Right forelimb (tissue), 1 donor: ENCODE measurements around the gene CDS2.

Source experiments
- DNase-seq: peaks from one replicate; pipeline ENCODE4 v3.0.0-alpha.2; 2018

Gene CDS2

GRCh38 chr20:5153612-5154542 is 27.1 kb downstream of the CDS2 start:
- DNase-seq: no peak

DNA sequence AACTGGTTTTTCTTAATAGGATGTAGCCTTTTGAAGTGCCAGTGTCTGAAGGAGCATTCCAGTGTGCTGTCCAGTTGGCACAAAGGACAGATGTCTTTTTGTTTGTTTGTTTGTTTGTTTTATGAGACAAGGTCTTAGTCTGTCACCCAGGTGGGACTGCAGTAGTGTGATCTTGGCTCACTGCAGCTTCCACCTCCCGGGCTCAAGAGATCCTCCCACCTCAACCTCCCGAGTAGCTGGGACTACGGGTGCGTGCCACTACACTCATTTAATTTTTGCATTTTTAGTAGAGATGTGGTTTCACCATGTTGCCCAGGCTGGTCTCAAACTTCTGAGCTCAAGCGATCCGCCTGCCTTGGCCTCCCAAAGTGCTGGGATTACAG is 27.7 kb downstream of the CDS2 start:
- no peak for DNase-seq

DNA sequence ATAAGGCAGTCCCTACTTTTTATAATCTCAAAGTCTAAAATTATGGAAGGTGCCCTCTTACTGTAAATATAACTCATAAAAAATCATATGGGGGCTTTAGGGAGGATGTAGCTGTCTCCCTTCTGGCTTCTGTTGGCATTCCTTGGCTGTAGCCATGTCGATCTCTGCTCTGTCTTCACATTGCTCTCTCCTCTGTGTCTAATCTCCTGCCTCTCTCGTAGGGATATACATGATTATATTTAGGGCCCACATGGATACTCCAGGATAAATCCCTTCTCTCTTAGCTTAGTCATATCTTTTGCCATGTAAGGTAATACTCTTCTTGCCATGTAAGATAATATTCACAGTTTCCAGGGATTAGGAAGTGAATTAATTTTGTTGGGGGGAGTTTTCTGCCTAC is 28.6 kb downstream of the CDS2 start:
- DNase-seq: no peak

GRCh38 chr20:5156675-5157448 is 30.1 kb downstream of the CDS2 start:
- DNase-seq: no peak

DNA sequence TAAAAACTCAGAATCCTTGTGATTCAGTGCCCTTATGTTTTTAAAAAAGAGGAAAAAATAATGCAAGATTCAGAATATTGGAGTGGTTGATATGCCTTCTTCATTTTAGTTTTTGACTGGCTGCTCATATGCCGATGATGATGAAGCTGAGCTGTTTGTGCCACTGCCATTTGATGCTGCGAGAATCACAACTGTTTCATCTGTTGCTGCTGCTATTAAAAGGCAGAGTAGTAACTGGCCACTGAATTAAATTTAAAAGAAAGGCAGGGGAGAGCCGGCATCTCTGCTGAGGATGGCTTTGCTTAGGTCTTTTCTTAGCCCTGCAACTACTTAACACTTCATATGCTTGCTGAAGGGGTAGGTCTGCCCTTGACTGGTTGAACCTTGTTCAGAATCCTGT is 33.1 kb downstream of the CDS2 start:
- DNase-seq: no peak

- DNase-seq: no peak
These were observed 34.1 kb downstream of the CDS2 start for GRCh38 chr20:5160882-5161281.

DNA sequence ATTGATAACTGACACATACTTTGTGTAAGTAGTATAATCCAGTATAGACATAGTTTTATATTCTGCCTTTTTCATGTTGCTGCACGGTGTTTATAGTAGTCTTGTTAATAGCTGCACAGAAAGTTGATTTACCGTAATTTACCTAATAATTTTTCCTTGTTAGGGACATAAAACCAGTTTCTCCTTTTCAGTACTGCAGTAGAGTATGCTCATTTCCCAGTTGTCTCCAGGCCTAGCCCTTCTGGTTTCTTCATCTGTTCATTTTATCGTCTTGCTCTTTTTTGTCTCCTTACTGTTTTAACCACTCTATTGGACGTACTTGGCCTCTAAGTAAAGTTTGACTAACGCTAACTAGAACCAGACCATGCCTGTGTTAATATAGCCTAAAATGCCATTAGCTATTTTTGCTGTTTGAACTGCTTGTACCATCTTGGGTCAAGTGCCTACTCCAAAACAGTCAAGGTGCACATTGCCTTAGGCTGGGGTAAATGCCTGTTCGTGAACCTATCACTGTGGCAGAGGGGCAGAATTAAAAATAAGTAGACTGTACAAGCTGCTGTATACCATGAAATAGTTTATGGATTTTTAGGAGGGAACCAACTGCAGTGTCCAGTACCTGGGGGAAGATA is 34.8 kb downstream of the CDS2 start:
- no peak for DNase-seq

DNA sequence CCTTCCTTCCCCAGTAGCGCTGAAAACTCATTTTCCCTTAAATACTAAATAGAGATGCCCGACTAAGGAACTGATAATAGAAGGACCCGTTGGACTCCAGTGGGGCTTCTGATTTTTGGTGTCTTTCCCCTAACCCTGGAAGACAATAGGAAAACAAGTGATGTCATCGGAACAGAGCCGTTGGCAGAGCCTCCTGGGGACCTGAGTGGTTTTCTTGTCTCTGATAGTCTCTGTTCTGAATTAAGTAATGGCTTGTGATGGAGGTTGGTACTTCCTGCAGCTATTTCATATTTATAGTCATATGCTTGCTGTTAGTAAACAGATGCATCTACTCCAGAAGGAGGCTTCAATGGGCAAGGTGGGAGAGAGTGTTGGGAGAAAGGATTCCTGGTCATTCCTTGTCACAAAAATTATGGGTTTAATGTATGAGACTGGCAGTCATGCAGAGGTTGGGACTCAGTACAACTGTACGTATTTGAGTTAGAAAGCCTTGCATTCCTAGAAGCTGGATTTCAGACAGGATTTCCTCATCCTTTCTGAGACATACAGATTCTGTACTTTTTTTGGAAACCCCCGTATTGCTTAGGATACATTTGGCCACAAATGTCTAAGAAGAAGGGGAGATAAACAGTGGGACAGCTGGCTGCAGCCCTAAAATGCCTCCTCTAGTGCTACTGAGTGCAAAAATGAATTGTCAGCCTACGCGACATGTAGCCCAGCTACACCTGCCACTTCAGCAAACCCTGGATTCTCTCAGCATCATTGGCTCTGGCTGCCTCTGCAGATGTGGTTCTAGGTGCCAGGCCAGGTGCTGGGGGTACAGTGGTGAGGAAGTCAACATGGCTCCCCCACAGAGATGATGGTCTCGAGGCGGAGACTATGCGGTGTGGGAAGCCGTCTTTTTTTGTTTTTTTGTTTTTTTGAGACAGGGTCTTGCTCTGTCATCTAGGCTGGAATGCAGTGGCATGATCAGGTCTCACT is 38.1 kb downstream of the CDS2 start:
- no peak for DNase-seq

DNA sequence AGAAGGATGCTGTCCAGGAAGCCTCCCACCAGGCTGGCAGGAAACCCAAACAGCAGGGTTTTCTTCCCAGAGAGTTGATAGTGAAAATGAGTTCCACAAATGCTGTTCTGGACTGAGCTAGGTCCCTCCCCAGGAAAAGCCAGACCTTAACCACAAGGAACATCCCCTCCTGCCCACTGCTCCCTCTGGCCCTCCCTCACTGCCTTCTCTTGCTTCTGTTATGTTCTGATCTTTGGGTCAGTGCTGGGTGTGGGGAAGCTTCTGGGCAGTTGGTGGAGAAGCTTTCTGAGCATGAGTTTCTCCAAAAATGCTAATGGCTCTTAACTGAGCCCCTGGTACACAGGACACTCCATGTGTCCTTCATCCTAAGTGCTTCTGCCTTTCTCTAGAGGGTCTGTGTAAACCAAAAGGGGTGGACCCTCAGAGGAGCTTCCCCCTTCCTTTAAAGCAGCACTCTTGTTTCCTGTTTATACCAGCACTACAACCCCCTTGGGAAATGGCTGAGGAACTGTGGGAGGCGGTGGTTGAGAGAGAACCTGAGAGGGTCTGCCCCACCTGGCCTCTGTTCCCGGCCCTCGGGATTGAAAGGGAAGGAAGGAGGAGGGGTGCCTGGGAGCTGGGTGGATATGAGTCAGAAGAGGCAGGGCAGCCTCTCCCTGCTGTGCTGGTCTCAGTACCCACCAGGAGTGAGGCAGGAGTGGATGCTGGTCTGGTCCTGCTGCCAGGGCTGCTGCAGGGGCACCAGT is 42.0 kb downstream of the CDS2 start:
- no peak for DNase-seq

GRCh38 chr20:5170341-5170740 is 43.5 kb downstream of the CDS2 start:
- no peak for DNase-seq

DNA sequence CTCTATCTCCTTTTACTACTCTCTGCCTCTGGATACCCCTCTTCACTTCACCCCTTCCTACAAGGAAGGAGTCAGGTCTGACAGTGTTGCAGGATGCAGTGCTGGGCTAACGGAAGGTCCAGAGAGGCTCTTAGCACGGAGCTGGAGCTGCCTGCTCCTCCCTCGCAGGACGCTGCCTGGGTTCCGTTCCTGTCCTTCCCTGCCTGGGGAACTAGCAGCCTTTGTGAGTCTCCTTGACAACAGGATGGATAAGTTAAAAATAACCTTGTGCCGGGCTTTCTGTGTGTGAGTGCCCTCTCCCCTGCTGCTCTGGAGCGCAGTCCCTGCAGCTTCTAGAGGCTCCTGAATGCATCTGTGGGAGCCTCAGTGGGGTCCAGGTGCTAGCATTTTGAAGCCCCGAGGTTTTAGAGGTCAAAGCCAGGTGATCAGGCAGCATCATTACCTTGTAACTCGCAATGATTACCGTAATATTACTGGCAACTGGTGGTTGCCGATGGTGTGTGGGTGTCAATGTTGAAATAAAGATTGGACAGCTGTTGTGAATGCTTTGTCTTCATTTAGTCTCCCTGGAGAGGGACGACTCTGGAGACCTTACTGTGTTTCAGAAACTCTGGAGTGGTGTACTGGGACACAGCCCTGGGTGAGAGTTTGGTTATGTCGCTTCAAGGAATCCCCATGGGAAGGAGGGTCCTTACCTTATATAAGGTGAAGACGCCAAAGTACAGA is 44.4 kb downstream of the CDS2 start:
- DNase-seq: no peak

GRCh38 chr20:5171790-5172164 is 45.0 kb downstream of the CDS2 start:
- no peak for DNase-seq

- DNase-seq: no peak
These were observed 45.4 kb downstream of the CDS2 start for GRCh38 chr20:5172167-5172601.

DNA sequence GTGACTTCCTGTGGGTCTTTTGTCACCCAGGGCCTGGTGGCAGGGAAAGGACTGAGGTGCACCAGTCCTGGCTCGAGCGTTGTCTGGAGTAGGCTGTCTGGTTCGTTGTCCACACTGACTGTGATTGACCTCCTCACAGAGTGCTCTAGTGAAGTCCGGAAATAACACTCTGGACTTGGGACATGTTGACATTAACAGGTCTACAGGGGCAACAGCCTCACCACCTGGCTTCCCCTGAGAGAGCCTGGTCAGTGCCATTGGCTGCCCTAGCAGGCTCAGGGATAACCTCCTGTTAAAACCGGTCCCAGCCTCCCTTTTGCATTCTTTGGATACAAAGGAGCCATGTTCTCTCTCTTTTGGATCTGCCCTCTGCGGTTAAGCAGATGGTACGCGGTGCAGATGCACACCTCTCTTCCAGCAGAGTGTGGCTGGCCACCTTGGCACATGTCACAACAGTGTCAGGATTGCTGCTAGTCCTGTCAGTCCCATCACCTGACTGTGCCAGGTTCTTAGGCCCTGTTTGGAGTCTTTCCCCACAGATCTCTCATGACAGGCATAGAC is 46.2 kb downstream of the CDS2 start:
- no peak for DNase-seq

DNA sequence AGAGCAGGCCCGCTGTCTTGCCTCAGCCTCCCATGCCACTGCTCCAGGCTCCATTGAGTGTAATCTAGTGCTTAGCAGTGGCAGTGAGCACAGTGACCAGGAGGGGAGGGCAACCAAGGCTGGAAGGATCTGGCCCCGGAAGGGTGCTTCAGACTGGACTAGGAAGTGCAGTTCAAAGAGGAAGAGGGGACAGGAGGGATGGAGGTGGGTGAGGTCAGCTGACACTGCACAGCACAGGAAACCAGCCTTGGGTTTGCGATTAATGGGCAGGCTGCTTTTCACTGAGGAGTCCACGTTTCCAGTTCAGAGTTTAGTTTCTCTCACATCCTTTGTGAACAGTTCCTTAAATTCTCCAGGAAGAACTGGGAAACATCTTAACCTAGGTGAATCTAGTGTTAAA is 46.9 kb downstream of the CDS2 start:
- DNase-seq: no peak

- DNase-seq: no peak
These were observed 50.3 kb downstream of the CDS2 start for GRCh38 chr20:5177071-5177470.

DNA sequence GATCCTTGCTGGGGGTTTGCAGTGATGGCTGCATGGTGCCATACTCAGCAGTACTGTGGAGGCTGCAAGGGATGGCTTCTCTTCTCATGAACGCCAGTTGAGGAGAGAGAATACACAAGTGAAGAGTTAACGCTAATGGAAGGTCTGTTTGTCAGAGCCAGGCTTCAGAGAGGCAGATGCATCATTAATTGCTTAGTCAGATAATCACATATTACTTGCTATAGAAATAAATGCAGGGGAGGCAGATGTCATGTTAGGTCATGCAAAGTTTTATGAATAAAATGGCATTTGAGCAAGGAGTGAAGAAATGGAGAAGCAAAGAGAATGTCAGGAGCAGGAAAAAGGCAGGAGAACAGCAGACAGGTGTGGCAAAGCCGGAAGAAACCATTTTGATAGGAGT is 51.2 kb downstream of the CDS2 start:
- no peak for DNase-seq

DNA sequence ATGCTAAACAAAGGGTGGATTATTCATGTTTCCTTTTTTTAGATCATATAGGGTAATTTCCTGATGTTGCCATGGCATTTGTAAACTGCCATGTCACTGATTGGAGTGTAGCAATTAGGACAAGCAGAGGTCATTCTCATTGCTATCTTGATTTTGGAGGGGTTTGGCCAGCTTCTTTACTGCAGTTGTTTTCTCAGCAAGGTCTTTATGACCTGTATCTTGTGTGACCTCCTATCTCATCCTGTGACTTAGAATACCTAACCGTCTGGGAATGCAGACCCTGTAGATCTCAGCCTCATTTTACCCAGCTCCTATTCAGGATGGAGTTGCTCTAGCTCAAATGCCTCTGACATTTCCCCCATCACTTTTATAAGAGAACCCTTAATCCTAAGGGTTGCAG is 53.6 kb downstream of the CDS2 start:
- DNase-seq: no peak

GRCh38 chr20:5180933-5181332 is 54.1 kb downstream of the CDS2 start:
- DNase-seq: no peak

DNA sequence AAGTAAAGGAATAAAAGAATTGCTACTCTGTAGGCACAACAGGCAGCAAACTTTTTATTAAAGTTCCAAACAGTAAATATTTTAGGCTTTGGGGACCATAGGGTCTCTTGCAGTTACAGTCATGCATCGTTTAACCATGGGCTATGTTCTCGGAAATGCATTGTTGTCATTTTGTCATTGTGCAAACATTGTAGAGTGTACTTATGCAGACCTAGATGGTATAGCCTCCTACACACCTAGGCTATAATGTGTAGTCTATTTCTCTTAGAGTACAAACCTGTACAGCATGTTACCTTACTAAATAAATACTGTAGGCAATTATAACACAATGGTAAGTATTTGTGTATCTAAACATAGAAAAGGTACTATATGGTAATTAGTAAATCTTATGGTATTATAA is 54.7 kb downstream of the CDS2 start:
- no peak for DNase-seq

- no peak for DNase-seq
These were observed 55.1 kb downstream of the CDS2 start for GRCh38 chr20:5181958-5182357.
